Activated CD4-positive, alpha-beta memory T cell treated with anti-CD3 and anti-CD28 coated beads for 36 hours (primary cell): ENCODE results near the gene ACSBG1. TPM values are rescaled to one million over a fixed set of nuclear protein-coding genes. Genes with fewer than 3 reads are reported as not detected.
"Not testable (repeated sequence)": the region's sequence is repeated elsewhere in the genome, so short reads cannot be mapped to it uniquely, and the experiment has no call there.

Experiments used
- CTCF ChIA-PET: fragments of 350-600 bp; sonication (Branson Sonifier 250); formaldehyde crosslinking; loops from one replicate; lab custom pipeline; 2021; ENCODE audit warnings: antibody characterized with exemption, inconsistent platforms; lab: Charles Lee
- POLR2A ChIA-PET: fragments of 350-600 bp; sonication (Branson Sonifier 250); formaldehyde crosslinking; loops from one replicate; lab custom pipeline; 2021; ENCODE audit warnings: antibody characterized with exemption; lab: Charles Lee
- DNase-seq: peaks from one replicate; pipeline ENCODE4 v3.0.0-alpha.2; 2020
- H3K27ac Mint-ChIP-seq: one replicate; pipeline ENCODE4 v1.8.0; 2021; ENCODE audit warnings: mixed read lengths
- H3K27me3 Mint-ChIP-seq: one replicate; pipeline ENCODE4 v1.8.0; 2021; ENCODE audit warnings: mixed read lengths
- H3K36me3 Mint-ChIP-seq: one replicate; pipeline ENCODE4 v1.8.0; 2021; ENCODE audit warnings: mixed read lengths
- H3K4me1 Mint-ChIP-seq: one replicate; pipeline ENCODE4 v1.8.0; 2021; ENCODE audit warnings: low read depth, mixed read lengths
- H3K4me3 Mint-ChIP-seq: one replicate; pipeline ENCODE4 v1.8.0; 2021; ENCODE audit warnings: mild to moderate bottlenecking, mixed read lengths
- H3K9me3 Mint-ChIP-seq: one replicate; pipeline ENCODE4 v1.8.0; 2021; ENCODE audit warnings: mixed read lengths
- intact Hi-C: fragments of 100-400 bp; cut with micrococcal nuclease; formaldehyde crosslinking; loops from one replicate; pipeline ENCODE4 v1.15.1; 2023
- total RNA-seq, 2 experiments: library from RNA; stranded (reverse); gene quantifications; one replicate each; pipeline ENCODE4 v1.2.3, GENCODE V29; 2021

Gene ACSBG1
- total RNA-seq, 2 experiments from 2014 or later: 0.26 TPM; not detected in 1

DNA sequence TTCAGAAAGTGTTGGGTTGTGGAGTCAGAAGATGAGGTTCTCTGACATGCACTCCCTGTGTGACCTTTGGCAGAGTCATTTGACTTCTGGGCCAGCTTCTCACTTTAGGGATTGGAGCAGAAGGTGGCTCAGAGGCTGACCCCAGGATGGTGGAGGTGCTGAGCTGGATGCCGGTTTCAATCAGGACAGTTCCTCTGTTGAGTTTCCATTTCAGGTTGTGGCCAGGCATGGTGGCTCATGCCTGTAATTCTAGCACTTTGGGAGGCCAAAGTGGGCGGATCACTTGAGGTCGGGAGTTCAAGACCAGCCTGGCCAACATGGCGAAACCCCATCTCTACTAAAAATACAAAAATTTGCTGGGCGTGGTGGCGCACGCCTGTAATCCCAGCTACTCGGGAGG, 83.3 kb downstream of the ACSBG1 start:
- intact Hi-C loops: loop anchor here (5.0 kb wide), 1 partner anchor 286 kb away; the partner anchor contains the start of gene IREB2
- CTCF ChIA-PET: interaction anchor here (0.9 to 3.7 kb wide), 4 partner anchors 15 to 44 kb away, joined by 3 to 22 read pairs (median 3); partner anchors contain the start of gene CIB2
- not testable (repeated sequence) for H3K9me3 Mint-ChIP-seq

DNA sequence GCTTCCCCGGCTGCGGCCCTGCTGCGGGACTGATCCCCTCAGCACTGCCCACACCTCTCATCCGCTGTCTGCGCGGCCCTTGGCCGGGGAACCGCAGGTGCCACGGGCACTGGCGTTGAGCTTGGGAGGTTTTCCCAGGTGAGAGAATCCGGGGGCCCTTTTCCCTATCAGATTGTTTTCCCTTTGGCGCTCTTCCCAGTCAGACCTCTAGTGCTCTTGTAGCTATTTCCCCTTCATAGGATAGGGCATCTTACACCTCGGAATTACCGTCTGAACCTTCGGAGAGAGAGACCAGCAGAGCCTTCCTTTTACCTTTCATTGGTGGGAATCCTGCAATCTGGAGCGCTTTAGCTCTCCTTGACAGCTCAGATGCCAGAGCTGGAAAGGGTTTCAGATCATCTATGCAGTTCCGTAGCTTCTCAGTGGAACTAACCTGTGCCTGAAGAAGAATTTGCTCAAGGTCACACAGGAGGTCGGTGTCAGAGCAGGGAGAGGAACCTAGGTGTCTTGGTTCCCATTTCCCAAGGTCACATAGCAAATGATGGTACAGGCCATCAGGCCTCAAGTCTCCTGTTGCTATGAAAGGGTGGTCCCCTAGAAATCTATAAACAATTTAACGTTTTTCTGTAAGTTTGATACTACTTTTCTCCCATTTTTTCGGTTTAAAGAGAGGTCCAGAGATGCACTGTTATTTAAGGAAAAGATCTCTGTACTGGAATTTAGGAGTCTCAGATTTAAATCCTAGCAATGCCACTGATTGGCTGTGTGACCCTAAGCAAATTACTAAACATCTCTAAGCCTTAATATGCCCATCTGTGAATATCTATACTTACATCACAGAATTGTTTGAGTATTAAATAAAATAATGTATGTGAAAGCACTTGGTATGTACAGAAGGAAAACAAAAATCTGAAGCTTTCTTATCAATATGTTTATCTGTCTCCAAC, 84.3 kb downstream of the ACSBG1 start:
- Mint-ChIP-seq H3K36me3 (peaks cover 5% of the 10 kb centered on the region), H3K27ac (peak overlapping the region; percentile 45), H3K4me3 (peak overlapping the region; percentile 94), H3K9me3 (no peaks in the 10 kb centered on the region), H3K4me1 (peaks cover 40% of the 10 kb centered on the region), H3K27me3 (no peaks in the 10 kb centered on the region)
- intact Hi-C loops: loop anchor here (1.0 to 5.0 kb wide), 3 partner anchors 17 to 287 kb away; partner anchors contain the start of genes CIB2 and IREB2
- no peak for DNase-seq
- ChIA-PET CTCF (interaction anchor here (0.9 to 3.7 kb wide), 8 partner anchors 18 to 601 kb away, joined by 3 to 22 read pairs (median 3); partner anchors contain the start of gene CIB2), POLR2A (interaction anchor here (0.7 to 1.8 kb wide), 5 partner anchors 11 to 365 kb away, joined by 3 to 6 read pairs (median 3); no protein-coding TSS in a partner anchor)

More for the DNA sequence above, 83.3 kb downstream of the ACSBG1 start:
- not testable (repeated sequence) for H3K27me3 Mint-ChIP-seq, H3K4me3 Mint-ChIP-seq, H3K27ac Mint-ChIP-seq, H3K36me3 Mint-ChIP-seq
- POLR2A ChIA-PET: interaction anchor here (0.7 kb wide), 1 partner anchor 26 kb away, joined by 3 read pairs; no protein-coding TSS in a partner anchor
- peaks cover 40% of the 10 kb centered on the region for H3K4me1 Mint-ChIP-seq
- peak; percentile 44 for DNase-seq

DNA sequence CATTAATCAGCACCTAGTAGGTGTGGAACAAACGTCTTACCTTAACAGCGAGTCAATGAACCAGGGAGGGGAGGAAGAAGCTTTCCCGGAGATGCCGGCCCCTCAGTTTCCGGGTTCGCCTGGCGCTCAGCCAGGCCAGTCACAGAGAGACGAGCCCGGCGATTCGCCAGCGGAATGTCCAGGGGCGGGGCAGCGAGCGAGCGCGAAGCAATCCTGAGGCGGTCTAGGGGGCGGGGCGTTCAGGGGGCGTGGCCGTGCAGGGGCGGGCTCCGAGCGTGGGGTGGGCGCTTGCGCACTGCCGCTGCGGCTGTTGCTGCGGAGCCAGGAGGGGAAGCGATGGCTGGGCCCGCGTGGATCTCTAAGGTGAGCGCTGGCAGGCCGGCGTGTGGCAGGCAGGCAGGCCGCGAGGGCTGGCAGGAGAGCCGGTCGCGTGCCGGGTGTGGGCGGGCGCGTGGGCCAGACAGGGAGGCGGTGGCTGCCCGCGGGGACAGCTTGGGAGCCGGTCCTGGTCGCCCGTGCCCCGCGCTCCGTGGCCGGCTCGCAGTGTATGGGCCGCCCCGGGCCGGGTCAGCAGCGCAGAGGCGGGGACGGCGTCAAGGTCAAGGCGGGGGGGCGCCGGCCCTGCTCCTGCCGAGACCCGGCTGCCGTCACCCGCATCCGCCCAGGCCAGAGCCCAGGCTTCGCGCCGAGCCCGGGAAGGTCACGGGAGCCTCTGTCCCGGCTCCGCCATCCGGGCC, 85.1 kb downstream of the ACSBG1 start, which contains the start of gene IDH3A:
Gene IDH3A, plus strand, starts transcription at position 295 of the 737 bp plus-strand sequence. Its CDS starts 42 bp downstream, at position 337.
- peaks cover 40% of the 10 kb centered on the region for H3K4me1 Mint-ChIP-seq
- no peaks in the 10 kb centered on the region for H3K27me3 Mint-ChIP-seq
- peaks cover 5% of the 10 kb centered on the region for H3K36me3 Mint-ChIP-seq
- H3K27ac Mint-ChIP-seq: peak within 1 kb of the TSS; percentile 86
- H3K9me3 Mint-ChIP-seq: no peaks in the 10 kb centered on the region
- peak within 1 kb of the TSS; percentile 94 for H3K4me3 Mint-ChIP-seq
- CTCF ChIA-PET: interaction anchor here (1.0 to 3.7 kb wide), 8 partner anchors 10 to 601 kb away, joined by 3 to 22 read pairs (median 4); partner anchors contain the start of gene CIB2
- DNase-seq: peak; percentile 100
- POLR2A ChIA-PET: interaction anchor here (0.6 to 1.8 kb wide), 6 partner anchors 10 to 366 kb away, joined by 3 to 6 read pairs (median 4); no protein-coding TSS in a partner anchor
- intact Hi-C loops: loop anchor here (1.0 kb wide), 2 partner anchors 18 kb away; partner anchors contain the start of gene CIB2

DNA sequence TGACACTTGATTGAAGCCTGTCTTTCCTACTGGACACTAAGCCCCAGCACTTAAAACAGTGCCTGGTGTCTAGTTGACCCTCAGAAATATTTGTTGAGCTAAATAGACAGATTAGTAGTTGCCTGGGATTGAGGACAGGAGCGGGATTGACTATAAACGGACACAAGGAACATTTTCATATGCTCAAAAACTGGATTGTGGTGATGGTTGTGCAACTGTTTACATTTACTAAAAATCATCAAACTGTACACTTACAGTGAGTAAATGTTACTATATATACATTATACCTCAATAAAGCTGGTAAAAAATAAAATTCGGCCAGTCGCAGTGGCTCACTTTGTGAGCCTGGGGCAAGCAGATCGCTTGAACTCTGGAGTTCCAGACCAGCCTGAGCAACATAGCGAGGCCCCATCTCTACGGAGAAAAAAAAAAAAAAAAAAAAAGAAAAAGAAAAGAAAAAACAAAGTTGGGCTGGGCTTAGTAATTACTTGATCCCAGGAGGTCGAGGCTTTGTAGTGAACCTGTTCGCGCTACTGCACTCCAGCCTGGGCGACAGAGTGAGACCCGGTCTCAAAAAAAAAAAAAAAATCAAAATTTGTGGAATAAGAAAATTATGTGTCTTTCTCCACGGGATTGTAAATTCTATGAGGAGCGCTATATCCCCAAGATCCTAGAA, 85.8 kb downstream of the ACSBG1 start:
- CTCF ChIA-PET: interaction anchor here (1.0 to 3.7 kb wide), 7 partner anchors 9 to 602 kb away, joined by 3 to 22 read pairs (median 5); partner anchors contain the start of gene CIB2
- no peaks in the 10 kb centered on the region for H3K9me3 Mint-ChIP-seq
- peak; percentile 12 for DNase-seq
- H3K27me3 Mint-ChIP-seq: no peaks in the 10 kb centered on the region
- intact Hi-C loops: loop anchor here (1.0 kb wide), 2 partner anchors 17 to 19 kb away; partner anchors contain the start of gene CIB2
- H3K36me3 Mint-ChIP-seq: peaks cover 5% of the 10 kb centered on the region
- POLR2A ChIA-PET: interaction anchor here (0.6 to 1.8 kb wide), 5 partner anchors 10 to 45 kb away, joined by 3 to 6 read pairs (median 4); no protein-coding TSS in a partner anchor
- peaks cover 40% of the 10 kb centered on the region for H3K4me1 Mint-ChIP-seq
- H3K4me3 Mint-ChIP-seq: peak overlapping the region; percentile 83
- peak overlapping the region; percentile 86 for H3K27ac Mint-ChIP-seq

DNA sequence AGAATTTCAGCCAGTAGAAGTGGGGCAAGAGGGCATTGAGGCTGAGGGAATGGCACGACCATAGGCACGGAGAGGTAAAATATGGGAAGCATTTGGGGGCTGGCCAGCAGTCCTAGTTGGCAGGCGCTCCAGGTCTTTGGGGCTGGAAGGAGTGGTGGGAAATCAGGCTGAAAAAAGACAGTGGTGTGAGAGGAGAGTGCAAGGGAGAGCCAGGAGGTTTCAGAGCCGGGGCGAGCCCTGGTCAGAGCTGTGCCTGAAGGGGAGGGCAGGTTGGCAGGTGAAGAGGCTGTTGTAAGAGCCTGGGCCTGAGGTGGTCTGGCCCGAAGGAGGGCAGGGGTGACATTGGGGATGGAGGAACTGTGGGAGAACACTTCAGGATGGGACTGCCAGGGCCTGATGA, 86.8 kb downstream of the ACSBG1 start:
- Mint-ChIP-seq H3K27me3 (no peaks in the 10 kb centered on the region), H3K4me3 (peak overlapping the region; percentile 83), H3K27ac (no peak overlapping the region), H3K9me3 (no peaks in the 10 kb centered on the region), H3K4me1 (peaks cover 30% of the 10 kb centered on the region), H3K36me3 (peaks cover 3% of the 10 kb centered on the region)
- ChIA-PET CTCF (interaction anchor here (1.2 to 3.7 kb wide), 3 partner anchors 8 to 35 kb away, joined by 5 to 22 read pairs (median 5); partner anchors contain the start of gene CIB2), POLR2A (no interaction called here)
- intact Hi-C loops: no loop called here
- DNase-seq: no peak

DNA sequence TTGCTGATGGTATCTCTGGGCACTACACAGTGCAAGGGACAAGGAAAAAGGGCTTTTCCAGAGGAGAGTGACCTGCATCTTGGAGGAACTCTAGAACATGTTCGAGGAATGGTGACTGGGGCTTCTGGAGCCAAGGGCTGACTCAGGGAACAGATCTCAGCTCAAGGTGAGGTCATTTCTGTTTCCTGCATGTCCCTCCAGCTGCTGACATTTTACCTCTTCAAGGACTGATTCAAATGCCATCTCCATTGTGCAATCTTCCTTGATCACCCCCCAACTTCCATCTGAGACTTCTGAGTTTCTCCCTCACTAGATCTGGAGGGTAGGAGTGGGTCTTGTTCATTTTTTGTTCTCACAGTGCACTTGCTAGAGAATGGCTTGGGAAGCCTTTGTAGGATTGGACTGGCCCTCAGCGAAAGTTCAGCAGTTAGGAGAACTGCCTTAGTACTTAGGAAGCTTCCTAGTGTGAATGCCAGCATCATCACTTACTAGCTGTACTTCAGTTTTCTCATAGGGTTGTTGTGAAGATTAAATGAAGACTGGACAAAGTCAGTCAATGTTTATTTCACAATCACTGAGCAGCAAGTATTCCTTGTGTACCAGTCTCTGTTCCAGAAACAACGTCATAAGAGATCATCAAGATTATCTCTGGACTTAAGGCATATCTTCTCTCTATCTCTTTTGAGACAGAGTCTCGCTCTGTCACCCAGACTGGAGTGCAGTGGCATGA, 87.8 kb downstream of the ACSBG1 start:
- no peak overlapping the region for H3K4me3 Mint-ChIP-seq
- no peaks in the 10 kb centered on the region for H3K27me3 Mint-ChIP-seq
- DNase-seq: no peak
- peaks cover 27% of the 10 kb centered on the region for H3K4me1 Mint-ChIP-seq
- intact Hi-C loops: no loop called here
- ChIA-PET CTCF (no interaction called here), POLR2A (no interaction called here)
- peaks cover 2% of the 10 kb centered on the region for H3K36me3 Mint-ChIP-seq
- H3K27ac Mint-ChIP-seq: no peak overlapping the region
- H3K9me3 Mint-ChIP-seq: no peaks in the 10 kb centered on the region

DNA sequence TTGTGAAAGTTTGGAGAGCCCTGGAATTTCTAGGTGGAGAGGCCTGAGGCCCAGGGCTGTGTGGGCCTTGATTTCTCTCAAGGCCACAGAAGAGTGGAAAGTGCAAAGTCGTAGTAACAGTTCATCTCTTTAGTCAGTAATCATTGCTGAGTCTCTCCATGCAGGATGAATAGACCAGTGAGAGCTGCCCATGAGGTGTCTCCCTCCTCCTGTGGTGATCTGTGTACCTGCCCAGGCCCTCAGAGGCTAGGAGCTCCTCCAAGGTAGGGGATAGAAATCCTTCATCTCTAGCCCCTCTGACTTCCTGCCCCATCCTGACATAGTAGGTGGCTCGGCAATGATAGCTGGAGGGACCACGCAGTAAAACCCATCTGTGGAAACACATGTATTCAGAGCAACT, 92.0 kb downstream of the ACSBG1 start:
- ChIA-PET POLR2A (no interaction called here), CTCF (no interaction called here)
- no peak for DNase-seq
- Mint-ChIP-seq H3K36me3 (no peaks in the 10 kb centered on the region), H3K27ac (no peak overlapping the region), H3K4me1 (peaks cover 2% of the 10 kb centered on the region), H3K27me3 (no peaks in the 10 kb centered on the region), H3K9me3 (no peaks in the 10 kb centered on the region), H3K4me3 (no peak overlapping the region)
- intact Hi-C loops: no loop called here

DNA sequence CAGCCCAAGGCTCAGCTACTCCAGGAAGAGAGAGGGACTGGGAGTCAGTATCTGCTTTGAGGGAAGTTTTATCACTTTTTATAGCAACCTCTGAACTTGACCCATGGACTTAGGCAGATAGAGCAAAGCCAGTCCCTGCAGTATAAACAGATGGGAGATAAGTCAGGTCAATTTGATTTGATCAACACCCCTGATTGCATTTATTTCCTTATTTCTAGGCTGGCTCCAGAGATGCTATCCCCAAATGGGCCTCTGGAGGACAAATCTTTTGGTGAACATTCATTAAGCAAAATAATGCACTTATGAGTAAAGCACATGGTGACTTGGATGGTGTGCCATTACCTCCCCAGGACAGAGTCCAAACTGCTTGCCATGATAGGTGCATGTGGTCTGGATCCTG, 94.1 kb downstream of the ACSBG1 start:
- ChIA-PET POLR2A (no interaction called here), CTCF (interaction anchor here (0.9 to 1.5 kb wide), 3 partner anchors 10 to 55 kb away, joined by 3 to 10 read pairs (median 5); no protein-coding TSS in a partner anchor)
- no peaks in the 10 kb centered on the region for H3K27me3 Mint-ChIP-seq
- H3K4me3 Mint-ChIP-seq: no peak overlapping the region
- H3K9me3 Mint-ChIP-seq: no peaks in the 10 kb centered on the region
- intact Hi-C loops: no loop called here
- H3K36me3 Mint-ChIP-seq: no peaks in the 10 kb centered on the region
- no peaks in the 10 kb centered on the region for H3K4me1 Mint-ChIP-seq
- no peak for DNase-seq
- no peak overlapping the region for H3K27ac Mint-ChIP-seq

DNA sequence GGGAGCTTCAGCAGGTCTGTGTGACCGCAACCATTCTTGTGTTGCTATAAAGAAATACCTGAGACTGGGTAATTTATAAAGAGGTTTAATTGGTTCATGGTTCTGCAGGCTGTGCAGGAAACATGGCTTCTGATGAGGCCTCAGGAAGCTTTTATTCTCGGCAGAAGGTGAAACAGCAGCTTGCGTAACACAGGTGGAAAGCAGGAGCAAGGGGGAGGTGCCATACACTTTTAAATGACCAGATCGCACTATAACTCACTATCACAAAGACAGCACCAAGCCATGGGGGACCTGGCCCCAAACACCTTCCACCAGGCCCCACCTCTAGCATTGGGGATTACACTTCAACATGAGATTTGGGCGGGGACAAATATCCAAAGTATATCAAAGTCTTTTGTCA, 94.8 kb downstream of the ACSBG1 start:
- Mint-ChIP-seq H3K36me3 (no peaks in the 10 kb centered on the region), H3K4me3 (no peak overlapping the region), H3K9me3 (no peaks in the 10 kb centered on the region), H3K4me1 (no peaks in the 10 kb centered on the region), H3K27ac (no peak overlapping the region), H3K27me3 (no peaks in the 10 kb centered on the region)
- POLR2A ChIA-PET: interaction anchor here (1.2 kb wide), 1 partner anchor 10 kb away, joined by 6 read pairs; the partner anchor contains the start of gene IDH3A
- CTCF ChIA-PET: interaction anchor here (0.9 to 1.5 kb wide), 4 partner anchors 9 to 56 kb away, joined by 3 to 10 read pairs (median 5); partner anchors contain the start of gene IDH3A
- intact Hi-C loops: no loop called here
- DNase-seq: no peak

DNA sequence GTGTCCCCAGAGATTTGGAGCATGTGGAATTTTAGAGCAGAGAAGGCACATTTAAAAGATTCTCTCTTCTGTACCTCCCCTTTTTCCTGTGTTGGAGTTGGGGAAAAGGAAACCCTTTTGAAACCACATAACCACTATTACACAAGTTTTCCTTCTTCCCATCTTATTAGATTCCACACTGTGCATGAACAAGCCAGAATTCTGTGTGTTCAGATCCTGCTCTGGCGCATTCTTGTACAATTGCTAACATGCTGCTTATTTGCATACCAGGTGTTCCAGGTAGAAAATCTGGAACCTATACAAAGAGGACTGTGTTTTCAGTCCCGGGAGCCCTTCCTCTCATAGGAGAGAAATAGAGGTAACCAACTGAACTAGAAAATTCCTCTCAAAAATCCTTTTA, 100.6 kb downstream of the ACSBG1 start:
- no peak for DNase-seq
- no peaks in the 10 kb centered on the region for H3K36me3 Mint-ChIP-seq
- intact Hi-C loops: no loop called here
- H3K27ac Mint-ChIP-seq: no peak overlapping the region
- no peak overlapping the region for H3K4me3 Mint-ChIP-seq
- CTCF ChIA-PET: interaction anchor here (1.3 to 4.3 kb wide), 3 partner anchors 62 to 107 kb away, joined by 4 to 61 read pairs (median 12); no protein-coding TSS in a partner anchor
- H3K4me1 Mint-ChIP-seq: peaks cover 19% of the 10 kb centered on the region
- POLR2A ChIA-PET: no interaction called here
- H3K27me3 Mint-ChIP-seq: no peaks in the 10 kb centered on the region
- H3K9me3 Mint-ChIP-seq: no peaks in the 10 kb centered on the region
